ENCODE data around the gene CAPN2.

- TF ChIP-seq POLR2AphosphoS5 (IDR thresholded peaks at IDR 0.05) (no peak), POLR2A (IDR thresholded peaks at IDR 0.05) (no peak), CTCF (IDR thresholded peaks at IDR 0.05) (no peak)
Measured at GRCh38 chr1:223711747-223712193, 569 bp upstream of the CAPN2 start.

Measured in prostate gland (tissue), 2 donors.